ENCODE measurements around the gene MFAP3L.
"Not testable (repeated sequence)": the region's sequence is repeated elsewhere in the genome, so short reads cannot be mapped to it uniquely, and the experiment has no call there.

The MFAP3L gene

GRCh38 chr4:169987327-169988228 lies 38.6 kb downstream of the MFAP3L start:
- ATAC-seq: no peak

GRCh38 chr4:169986369-169986768 lies 39.8 kb downstream of the MFAP3L start:
- DNase-seq (no peak), ATAC-seq (no peak)

More at GRCh38 chr4:169987327-169988228, 38.6 kb downstream of the MFAP3L start:
- no peak for DNase-seq

GRCh38 chr4:169985881-169986280 lies 40.3 kb downstream of the MFAP3L start:
- ATAC-seq (no peak), DNase-seq (no peak)

- no peak for DNase-seq
- ATAC-seq: no peak
Measured at GRCh38 chr4:169984745-169985144, 41.5 kb downstream of the MFAP3L start.

GRCh38 chr4:169984173-169984572 lies 42.0 kb downstream of the MFAP3L start:
- DNase-seq (no peak), ATAC-seq (no peak)

- ATAC-seq: no peak
- DNase-seq: no peak
Measured at GRCh38 chr4:169976951-169977350, 49.2 kb downstream of the MFAP3L start.

- no peak for DNase-seq
- no peak for ATAC-seq
Measured at GRCh38 chr4:169975838-169976796, 50.1 kb downstream of the MFAP3L start.

- ATAC-seq (no peak), DNase-seq (no peak)
Measured at GRCh38 chr4:169975131-169975837, 50.9 kb downstream of the MFAP3L start.

- ATAC-seq: no peak
- DNase-seq: no peak
Measured at GRCh38 chr4:169971456-169972015, 54.7 kb downstream of the MFAP3L start.

GRCh38 chr4:169968999-169969398 lies 57.2 kb downstream of the MFAP3L start:
- ATAC-seq: no peak
- DNase-seq: no peak

GRCh38 chr4:169963998-169964397 lies 62.2 kb downstream of the MFAP3L start:
- DNase-seq: no peak
- ATAC-seq: no peak

- ATAC-seq (no peak), DNase-seq (no peak)
Measured at GRCh38 chr4:169959254-169959653, 66.9 kb downstream of the MFAP3L start.

GRCh38 chr4:169958629-169959028 lies 67.6 kb downstream of the MFAP3L start:
- ATAC-seq (no peak), DNase-seq (no peak)

- no peak for DNase-seq
- no peak for ATAC-seq
Measured at GRCh38 chr4:169957785-169958184, 68.4 kb downstream of the MFAP3L start.

- DNase-seq (no peak), ATAC-seq (no peak)
Measured at GRCh38 chr4:169956091-169956843, 69.9 kb downstream of the MFAP3L start.

GRCh38 chr4:169955521-169955920 lies 70.7 kb downstream of the MFAP3L start:
- DNase-seq (no peak), ATAC-seq (no peak)

GRCh38 chr4:169952236-169953002 lies 73.8 kb downstream of the MFAP3L start:
- ATAC-seq (no peak), DNase-seq (no peak)

GRCh38 chr4:169948271-169948670 lies 77.9 kb downstream of the MFAP3L start:
- no peak for ATAC-seq
- no peak for DNase-seq

GRCh38 chr4:169945636-169946035 lies 80.6 kb downstream of the MFAP3L start:
- DNase-seq (no peak), ATAC-seq (no peak)

GRCh38 chr4:169943601-169944000 lies 82.6 kb downstream of the MFAP3L start:
- DNase-seq, ATAC-seq: not testable (repeated sequence)
